Measurements from ENCODE around the gene GASK1A.
"Not testable (repeated sequence)": the region's sequence is repeated elsewhere in the genome, so short reads cannot be mapped to it uniquely, and the experiment has no call there.

DNA sequence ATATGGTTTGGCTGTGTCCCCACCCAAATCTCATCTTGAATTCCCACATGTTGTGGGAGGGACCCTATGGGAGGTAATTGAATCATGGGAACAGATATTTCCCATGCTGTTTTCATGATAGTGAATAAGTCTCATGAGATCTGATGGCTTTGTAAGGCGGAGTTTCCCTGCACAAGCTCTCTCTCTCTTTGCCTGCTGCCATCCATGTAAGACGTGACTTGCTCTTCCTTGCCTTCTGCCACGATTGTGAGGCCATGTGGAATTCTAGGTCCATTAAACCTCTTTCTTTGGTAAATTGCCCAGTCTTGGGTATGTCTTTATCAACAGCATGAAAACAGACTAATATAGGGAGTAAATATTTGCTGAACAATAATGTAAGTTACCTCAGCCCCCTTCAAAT, 4.2 kb upstream of the GASK1A start:
- TF ChIP-seq, protein P1, sequence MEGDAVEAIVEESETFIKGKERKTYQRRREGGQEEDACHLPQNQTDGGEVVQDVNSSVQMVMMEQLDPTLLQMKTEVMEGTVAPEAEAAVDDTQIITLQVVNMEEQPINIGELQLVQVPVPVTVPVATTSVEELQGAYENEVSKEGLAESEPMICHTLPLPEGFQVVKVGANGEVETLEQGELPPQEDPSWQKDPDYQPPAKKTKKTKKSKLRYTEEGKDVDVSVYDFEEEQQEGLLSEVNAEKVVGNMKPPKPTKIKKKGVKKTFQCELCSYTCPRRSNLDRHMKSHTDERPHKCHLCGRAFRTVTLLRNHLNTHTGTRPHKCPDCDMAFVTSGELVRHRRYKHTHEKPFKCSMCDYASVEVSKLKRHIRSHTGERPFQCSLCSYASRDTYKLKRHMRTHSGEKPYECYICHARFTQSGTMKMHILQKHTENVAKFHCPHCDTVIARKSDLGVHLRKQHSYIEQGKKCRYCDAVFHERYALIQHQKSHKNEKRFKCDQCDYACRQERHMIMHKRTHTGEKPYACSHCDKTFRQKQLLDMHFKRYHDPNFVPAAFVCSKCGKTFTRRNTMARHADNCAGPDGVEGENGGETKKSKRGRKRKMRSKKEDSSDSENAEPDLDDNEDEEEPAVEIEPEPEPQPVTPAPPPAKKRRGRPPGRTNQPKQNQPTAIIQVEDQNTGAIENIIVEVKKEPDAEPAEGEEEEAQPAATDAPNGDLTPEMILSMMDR (conservative IDR thresholded peaks at IDR 0.05; ENCODE audit: low read depth, low read length): not testable (repeated sequence)
- not testable (repeated sequence) for TF ChIP-seq EZH2 (IDR thresholded peaks at IDR 0.05; ENCODE audit: borderline replicate concordance, low read depth, low read length, poor library complexity, severe bottlenecking)

Measured in A673 (cell line).